H1 (cell line): ENCODE measurements around the gene PKN1.

ENCODE experiments used
- CHD7 ChIP-seq: fragments of 300-600 bp; sonication (generic); IDR thresholded peaks from 2 replicates; pipeline ENCODE4 v1.7.1; 2012; ENCODE audit warnings: low read length, moderate library complexity, mild to moderate bottlenecking, inconsistent platforms; ENCODE audit not compliant: insufficient replicate concordance
- CTCF ChIP-seq, 3 experiments: IDR thresholded peaks; 1 replicate in 2 of 3; 2 replicates in 1 of 3; pipeline versions ENCODE4 v1.5.1 to v1.6.1; 2011; ENCODE audit warnings: low read length in 3 of 3, mild to moderate bottlenecking in 3 of 3, inconsistent platforms in 2 of 3, low read depth in 1 of 3, moderate library complexity in 1 of 3; ENCODE audit not compliant: insufficient read depth in 1 of 3; ENCODE audit errors: control extremely low read depth in 1 of 3
- EGR1 ChIP-seq: IDR thresholded peaks from 2 replicates; pipeline ENCODE4 v1.6.1; 2011; ENCODE audit warnings: low read depth, low read length, borderline replicate concordance
- EZH2 ChIP-seq: fragments of 200-600 bp; sonication (generic); IDR thresholded peaks from 2 replicates; pipeline ENCODE4 v1.7.1; 2012; ENCODE audit warnings: low read depth, mild to moderate bottlenecking, moderate library complexity, low read length, inconsistent platforms; ENCODE audit not compliant: severe bottlenecking
- GABPA ChIP-seq: IDR thresholded peaks from 2 replicates; pipeline ENCODE4 v1.6.1; 2011; ENCODE audit warnings: mild to moderate bottlenecking, low read length, moderate library complexity, borderline replicate concordance; ENCODE audit not compliant: insufficient read depth
- GTF2F1 ChIP-seq: IDR thresholded peaks from 2 replicates; pipeline ENCODE4 v1.6.1; 2012; ENCODE audit warnings: low read depth, low read length, improper control_type of control experiment, borderline replicate concordance
- KDM5A ChIP-seq: fragments of 200-600 bp; IDR thresholded peaks from 2 replicates; pipeline ENCODE4 v1.7.1; 2012; ENCODE audit warnings: mild to moderate bottlenecking, low read length, inconsistent platforms, mixed read lengths
- POLR2A ChIP-seq, 2 experiments: IDR thresholded peaks; 1 replicate in 1 of 2; 2 replicates in 1 of 2; pipeline ENCODE4 v1.6.1; 2011; ENCODE audit warnings: low read depth in 2 of 2, low read length in 2 of 2, mild to moderate bottlenecking in 2 of 2; ENCODE audit errors: control extremely low read depth in 1 of 2
- SUZ12 ChIP-seq: fragments of 200-600 bp; sonication (generic); IDR thresholded peaks from 2 replicates; pipeline ENCODE4 v1.6.1; 2012; ENCODE audit warnings: mild to moderate bottlenecking, inconsistent platforms, low read length, moderate library complexity, mixed read lengths
- YY1 ChIP-seq: IDR thresholded peaks from 2 replicates; pipeline ENCODE4 v1.6.1; 2011; ENCODE audit warnings: low read depth, mild to moderate bottlenecking, low read length

GRCh38 chr19:14430712-14431111 is 2.4 kb upstream of the PKN1 start:
- TF ChIP-seq YY1 (no peak), EGR1 (no peak), EZH2 (no peak), CTCF (IDR thresholded peaks at IDR 0.05; ENCODE audit: control extremely low read depth in 1 of 3, insufficient read depth in 1 of 3, low read depth in 1 of 3, low read length in 3 of 3) (no peak), GTF2F1 (no peak), KDM5A (no peak), CHD7 (no peak), GABPA (no peak), POLR2A (IDR thresholded peaks at IDR 0.05; ENCODE audit: control extremely low read depth in 1 of 2, low read depth in 2 of 2, low read length in 2 of 2) (no peak), SUZ12 (no peak)
